OCI-LY3 (cell line): ENCODE data around the gene PHF24.

Experiments used
- EZH2phosphoT487 ChIP-seq: fragments of 200-600 bp; shearing (Covaris generic); IDR thresholded peaks from 2 replicates; pipeline ENCODE4 v1.6.1; 2018; ENCODE audit warnings: antibody characterized with exemption, mixed run types, low read depth
- TF ChIP-seq, protein P1 (sequence below): fragments of 200-600, 300-600 bp; sonication (generic); IDR thresholded peaks from 2 replicates; pipeline ENCODE4 v1.5.1; 2014; ENCODE audit warnings: antibody characterized with exemption, low read length, low read depth

DNA sequence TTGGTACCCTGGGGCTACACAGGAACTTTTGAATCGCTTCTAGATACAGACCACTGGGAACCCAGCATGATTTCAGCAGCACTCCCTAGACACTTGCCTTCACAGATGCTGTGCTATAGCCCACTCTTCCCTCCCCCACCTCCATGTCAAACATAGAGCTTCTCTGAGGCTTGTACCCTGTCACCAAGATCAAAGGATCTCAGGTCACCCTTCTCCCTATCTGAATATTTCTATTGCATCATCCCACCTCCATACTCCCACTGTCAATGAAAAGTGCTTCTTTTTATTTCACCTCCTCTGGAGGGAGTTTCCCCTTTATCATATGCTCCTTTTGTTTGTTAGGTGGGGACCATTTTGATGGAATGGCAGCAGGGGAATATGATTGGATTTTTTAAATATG is 29.2 kb upstream of the PHF24 start:
- TF ChIP-seq, protein P1, sequence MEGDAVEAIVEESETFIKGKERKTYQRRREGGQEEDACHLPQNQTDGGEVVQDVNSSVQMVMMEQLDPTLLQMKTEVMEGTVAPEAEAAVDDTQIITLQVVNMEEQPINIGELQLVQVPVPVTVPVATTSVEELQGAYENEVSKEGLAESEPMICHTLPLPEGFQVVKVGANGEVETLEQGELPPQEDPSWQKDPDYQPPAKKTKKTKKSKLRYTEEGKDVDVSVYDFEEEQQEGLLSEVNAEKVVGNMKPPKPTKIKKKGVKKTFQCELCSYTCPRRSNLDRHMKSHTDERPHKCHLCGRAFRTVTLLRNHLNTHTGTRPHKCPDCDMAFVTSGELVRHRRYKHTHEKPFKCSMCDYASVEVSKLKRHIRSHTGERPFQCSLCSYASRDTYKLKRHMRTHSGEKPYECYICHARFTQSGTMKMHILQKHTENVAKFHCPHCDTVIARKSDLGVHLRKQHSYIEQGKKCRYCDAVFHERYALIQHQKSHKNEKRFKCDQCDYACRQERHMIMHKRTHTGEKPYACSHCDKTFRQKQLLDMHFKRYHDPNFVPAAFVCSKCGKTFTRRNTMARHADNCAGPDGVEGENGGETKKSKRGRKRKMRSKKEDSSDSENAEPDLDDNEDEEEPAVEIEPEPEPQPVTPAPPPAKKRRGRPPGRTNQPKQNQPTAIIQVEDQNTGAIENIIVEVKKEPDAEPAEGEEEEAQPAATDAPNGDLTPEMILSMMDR: no peak
- no peak for TF ChIP-seq EZH2phosphoT487
